ENCODE data around the gene LYPD5. TPM values are rescaled to one million over a fixed set of nuclear protein-coding genes. Genes with fewer than 3 reads are reported as not detected.

LYPD5 gene
- total RNA-seq: under 1 TPM; 0.51 to 0.61 TPM

- Mint-ChIP-seq H3K27me3 (peaks cover 5% of the 10 kb centered on the region), H3K36me3 (ENCODE audit: low read depth) (no peaks in the 10 kb centered on the region), H3K4me3 (no peak within 1 kb of the TSS), H3K9me3 (no peaks in the 10 kb centered on the region), H3K4me1 (ENCODE audit: low read depth) (peaks cover 9% of the 10 kb centered on the region), H3K27ac (no peak within 1 kb of the TSS)
- intact Hi-C loops (cut with micrococcal nuclease): no loop called here
- ATAC-seq: no peak
- TF ChIP-seq, protein P1, sequence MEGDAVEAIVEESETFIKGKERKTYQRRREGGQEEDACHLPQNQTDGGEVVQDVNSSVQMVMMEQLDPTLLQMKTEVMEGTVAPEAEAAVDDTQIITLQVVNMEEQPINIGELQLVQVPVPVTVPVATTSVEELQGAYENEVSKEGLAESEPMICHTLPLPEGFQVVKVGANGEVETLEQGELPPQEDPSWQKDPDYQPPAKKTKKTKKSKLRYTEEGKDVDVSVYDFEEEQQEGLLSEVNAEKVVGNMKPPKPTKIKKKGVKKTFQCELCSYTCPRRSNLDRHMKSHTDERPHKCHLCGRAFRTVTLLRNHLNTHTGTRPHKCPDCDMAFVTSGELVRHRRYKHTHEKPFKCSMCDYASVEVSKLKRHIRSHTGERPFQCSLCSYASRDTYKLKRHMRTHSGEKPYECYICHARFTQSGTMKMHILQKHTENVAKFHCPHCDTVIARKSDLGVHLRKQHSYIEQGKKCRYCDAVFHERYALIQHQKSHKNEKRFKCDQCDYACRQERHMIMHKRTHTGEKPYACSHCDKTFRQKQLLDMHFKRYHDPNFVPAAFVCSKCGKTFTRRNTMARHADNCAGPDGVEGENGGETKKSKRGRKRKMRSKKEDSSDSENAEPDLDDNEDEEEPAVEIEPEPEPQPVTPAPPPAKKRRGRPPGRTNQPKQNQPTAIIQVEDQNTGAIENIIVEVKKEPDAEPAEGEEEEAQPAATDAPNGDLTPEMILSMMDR (IDR thresholded peaks at IDR 0.05): no peak
- DNase-seq: no peak
- POLR2A ChIA-PET: no interaction called here
- CTCF ChIA-PET: no interaction called here
These were observed at the start of gene LYPD5 for GRCh38 chr19:43802216-43802951. TSS of gene LYPD5 (minus strand) at chr19:43802447. CDS start at chr19:43802380, 67 bp downstream.

DNA sequence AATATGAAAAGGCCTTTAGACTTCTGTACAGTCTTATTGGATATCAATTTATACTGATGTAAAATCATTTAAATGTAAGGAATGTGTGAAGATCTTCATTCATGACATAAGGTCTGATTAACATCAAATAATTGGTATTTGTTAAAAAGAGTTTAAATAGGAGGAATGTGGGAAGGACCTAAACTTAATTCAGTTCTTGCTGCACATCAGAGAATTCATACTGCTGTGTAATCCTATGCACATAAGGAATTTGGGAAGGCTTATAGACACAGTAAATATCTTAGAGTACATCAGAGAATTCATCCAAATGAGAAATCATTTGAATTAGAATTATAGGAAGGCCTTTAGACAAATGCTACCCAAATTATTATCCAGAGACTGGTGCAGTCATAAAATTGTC lies 46.6 kb upstream of the LYPD5 start:
- no peak overlapping the region for H3K27ac Mint-ChIP-seq
- no peaks in the 10 kb centered on the region for H3K4me1 Mint-ChIP-seq (ENCODE audit: low read depth)
- peaks cover 60% of the 10 kb centered on the region for H3K9me3 Mint-ChIP-seq
- POLR2A ChIA-PET: no interaction called here
- no peak for ATAC-seq
- H3K27me3 Mint-ChIP-seq: no peaks in the 10 kb centered on the region
- CTCF ChIA-PET: no interaction called here
- no peak for DNase-seq
- H3K36me3 Mint-ChIP-seq (ENCODE audit: low read depth): peaks cover 58% of the 10 kb centered on the region
- TF ChIP-seq, protein P1 (IDR thresholded peaks at IDR 0.05): no peak
- H3K4me3 Mint-ChIP-seq: no peak overlapping the region
- intact Hi-C loops (cut with micrococcal nuclease): no loop called here

DNA sequence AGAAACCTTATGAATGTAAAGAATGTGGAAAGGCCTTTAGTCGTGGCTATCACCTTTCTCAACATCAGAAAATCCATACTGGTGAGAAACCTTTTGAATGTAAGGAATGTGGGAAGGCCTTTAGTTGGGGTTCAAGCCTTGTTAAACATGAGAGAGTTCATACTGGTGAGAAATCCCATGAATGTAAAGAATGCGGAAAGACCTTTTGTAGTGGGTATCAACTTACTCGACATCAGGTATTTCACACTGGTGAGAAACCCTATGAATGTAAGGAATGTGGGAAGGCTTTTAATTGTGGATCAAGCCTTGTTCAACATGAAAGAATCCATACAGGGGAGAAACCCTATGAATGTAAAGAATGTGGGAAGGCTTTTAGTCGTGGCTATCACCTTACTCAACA lies 45.6 kb upstream of the LYPD5 start:
- Mint-ChIP-seq H3K4me3 (no peak overlapping the region), H3K9me3 (peaks cover 62% of the 10 kb centered on the region), H3K36me3 (ENCODE audit: low read depth) (peaks cover 64% of the 10 kb centered on the region), H3K4me1 (ENCODE audit: low read depth) (no peaks in the 10 kb centered on the region), H3K27me3 (no peaks in the 10 kb centered on the region), H3K27ac (no peak overlapping the region)
- TF ChIP-seq, protein P1 (IDR thresholded peaks at IDR 0.05): no peak
- intact Hi-C loops (cut with micrococcal nuclease): no loop called here
- POLR2A ChIA-PET: no interaction called here
- DNase-seq: no peak
- ATAC-seq: no peak
- CTCF ChIA-PET: no interaction called here

- no peak for DNase-seq
- ChIA-PET POLR2A (no interaction called here), CTCF (no interaction called here)
- no peaks in the 10 kb centered on the region for H3K27me3 Mint-ChIP-seq
- no peaks in the 10 kb centered on the region for H3K4me1 Mint-ChIP-seq (ENCODE audit: low read depth)
- intact Hi-C loops (cut with micrococcal nuclease): no loop called here
- ATAC-seq: no peak
- peaks cover 66% of the 10 kb centered on the region for H3K36me3 Mint-ChIP-seq (ENCODE audit: low read depth)
- peaks cover 57% of the 10 kb centered on the region for H3K9me3 Mint-ChIP-seq
- H3K4me3 Mint-ChIP-seq: no peak overlapping the region
- TF ChIP-seq, protein P1 (IDR thresholded peaks at IDR 0.05): no peak
- H3K27ac Mint-ChIP-seq: no peak overlapping the region
These were observed 45.0 kb upstream of the LYPD5 start for GRCh38 chr19:43847246-43847645.

GRCh38 chr19:43842007-43842406 lies 39.8 kb upstream of the LYPD5 start:
- DNase-seq (no peak), ATAC-seq (no peak)
- peaks cover 50% of the 10 kb centered on the region for H3K9me3 Mint-ChIP-seq
- H3K4me1 Mint-ChIP-seq (ENCODE audit: low read depth): no peaks in the 10 kb centered on the region
- no peak overlapping the region for H3K4me3 Mint-ChIP-seq
- intact Hi-C loops (cut with micrococcal nuclease): no loop called here
- H3K27ac Mint-ChIP-seq: no peak overlapping the region
- ChIA-PET POLR2A (interaction anchor here (1.7 kb wide), 1 partner anchor 13 kb away, joined by 4 read pairs; no protein-coding TSS in a partner anchor), CTCF (interaction anchor here (0.6 kb wide), 1 partner anchor 317 kb away, joined by 3 read pairs; no protein-coding TSS in a partner anchor)
- no peaks in the 10 kb centered on the region for H3K27me3 Mint-ChIP-seq
- H3K36me3 Mint-ChIP-seq (ENCODE audit: low read depth): peaks cover 84% of the 10 kb centered on the region
- TF ChIP-seq, protein P1 (IDR thresholded peaks at IDR 0.05): no peak

All from activated CD8-positive, alpha-beta T cell treated with anti-CD3 and anti-CD28 coated beads for 36 hours (primary cell).